ENCODE results near the gene IL23A.

GRCh38 chr12:56389412-56389811, 50.7 kb downstream of the IL23A start:
- TF ChIP-seq CTCF (conservative IDR thresholded peaks at IDR 0.05) = no peak
- TF ChIP-seq EZH2 (IDR thresholded peaks at IDR 0.05; ENCODE audit: low read depth) = no peak

Measured in PC-9 (cell line).